Measurements from ENCODE around the gene NUSAP1. TPM values are rescaled to one million over a fixed set of nuclear protein-coding genes. Genes with fewer than 3 reads are reported as not detected.
A peak's percentile ranks its signal among the peaks of the same experiment; 100 is the strongest.
"Not testable (repeated sequence)": the region's sequence is repeated elsewhere in the genome, so short reads cannot be mapped to it uniquely, and the experiment has no call there.

NUSAP1 gene, protein sequence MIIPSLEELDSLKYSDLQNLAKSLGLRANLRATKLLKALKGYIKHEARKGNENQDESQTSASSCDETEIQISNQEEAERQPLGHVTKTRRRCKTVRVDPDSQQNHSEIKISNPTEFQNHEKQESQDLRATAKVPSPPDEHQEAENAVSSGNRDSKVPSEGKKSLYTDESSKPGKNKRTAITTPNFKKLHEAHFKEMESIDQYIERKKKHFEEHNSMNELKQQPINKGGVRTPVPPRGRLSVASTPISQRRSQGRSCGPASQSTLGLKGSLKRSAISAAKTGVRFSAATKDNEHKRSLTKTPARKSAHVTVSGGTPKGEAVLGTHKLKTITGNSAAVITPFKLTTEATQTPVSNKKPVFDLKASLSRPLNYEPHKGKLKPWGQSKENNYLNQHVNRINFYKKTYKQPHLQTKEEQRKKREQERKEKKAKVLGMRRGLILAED
- total RNA-seq, result 100 to 1,000 TPM; 179 to 184 TPM

- peaks cover 4 to 22% of the 10 kb centered on the region in 2 donors for H3K36me3 Mint-ChIP-seq (ENCODE audit: insufficient read depth in 2 of 2)
- peak within 1 kb of the TSS; percentile 84 for H3K27ac Mint-ChIP-seq
- H3K9me3 Mint-ChIP-seq, result no peaks in the 10 kb centered on the region
- peak within 1 kb of the TSS; percentile 88 to 96 for H3K4me3 Mint-ChIP-seq
- DNase-seq (peak; percentile 95 to 99), ATAC-seq (replicated peaks in 1 of 2) (peak; percentile 96)
- H3K4me1 Mint-ChIP-seq (ENCODE audit: low read depth), result peaks cover 39% of the 10 kb centered on the region
- no peaks in the 10 kb centered on the region for H3K27me3 Mint-ChIP-seq (ENCODE audit: low read depth)
Observed at GRCh38 chr15:41332194-41333025, at the start of gene NUSAP1, which contains the start of gene OIP5. TSS of gene NUSAP1 (plus strand) at chr15:41332881. CDS start at chr15:41332958, 77 bp downstream. TSS of gene OIP5 (minus strand) at chr15:41332591. CDS start at chr15:41332561, 30 bp downstream.

GRCh38 chr15:41282980-41283652, 49.6 kb upstream of the NUSAP1 start:
- peaks cover 47% of the 10 kb centered on the region for H3K4me1 Mint-ChIP-seq (ENCODE audit: low read depth)
- peaks cover 20 to 33% of the 10 kb centered on the region in 2 donors for H3K36me3 Mint-ChIP-seq (ENCODE audit: insufficient read depth in 2 of 2)
- not testable (repeated sequence) for ATAC-seq (replicated peaks in 1 of 2); DNase-seq; H3K27me3 Mint-ChIP-seq (ENCODE audit: low read depth); H3K9me3 Mint-ChIP-seq
- H3K27ac Mint-ChIP-seq, result peak overlapping the region; percentile 92
- peak overlapping the region; percentile 97 to 98 for H3K4me3 Mint-ChIP-seq

DNA sequence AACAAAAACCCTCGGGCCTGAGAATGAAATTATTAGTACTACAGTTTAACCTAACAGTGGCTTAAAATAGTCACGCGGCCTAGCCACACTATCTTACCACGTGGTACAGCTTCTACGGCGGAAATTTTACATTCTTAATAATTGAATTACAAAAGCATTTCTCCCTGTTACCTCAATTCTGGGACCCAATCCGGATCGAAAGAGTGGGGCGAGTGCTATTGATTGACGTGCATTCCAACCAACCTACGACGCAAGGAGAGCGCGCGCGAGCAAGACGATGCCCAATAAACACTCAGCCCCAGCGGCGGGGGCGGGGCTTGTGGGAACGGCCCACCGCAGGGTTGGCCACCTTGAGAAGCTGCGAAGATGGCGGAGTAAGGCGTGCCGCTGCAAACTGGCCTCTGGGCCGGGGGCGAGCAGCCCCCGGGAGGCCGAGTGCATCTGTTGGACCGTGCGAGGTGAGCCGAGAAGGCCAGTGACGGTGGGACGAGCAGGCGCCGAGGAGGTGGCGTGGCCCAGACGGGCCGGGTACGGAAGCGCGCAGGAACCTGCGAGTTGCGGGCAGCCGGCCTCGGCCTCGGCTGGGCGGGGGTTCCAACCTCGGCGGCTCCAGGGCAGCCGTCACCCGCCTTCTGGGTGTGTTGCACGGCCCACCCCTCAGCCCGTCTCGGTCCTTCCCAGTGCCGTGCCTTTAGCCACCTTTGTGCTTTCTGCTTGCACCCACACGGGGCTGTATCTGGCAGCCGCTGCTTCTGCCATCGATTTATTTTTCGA, 48.8 kb upstream of the NUSAP1 start:
- ATAC-seq (replicated peaks in 1 of 2) (peak; percentile 97 to 98), DNase-seq (peak; percentile 98)
- peaks cover 53% of the 10 kb centered on the region for H3K4me1 Mint-ChIP-seq (ENCODE audit: low read depth)
- H3K27ac Mint-ChIP-seq, result peak overlapping the region; percentile 92
- H3K9me3 Mint-ChIP-seq, result no peaks in the 10 kb centered on the region
- H3K4me3 Mint-ChIP-seq, result peak overlapping the region; percentile 97 to 98
- H3K27me3 Mint-ChIP-seq (ENCODE audit: low read depth), result no peaks in the 10 kb centered on the region
- peaks cover 20 to 40% of the 10 kb centered on the region in 2 donors for H3K36me3 Mint-ChIP-seq (ENCODE audit: insufficient read depth in 2 of 2)

DNA sequence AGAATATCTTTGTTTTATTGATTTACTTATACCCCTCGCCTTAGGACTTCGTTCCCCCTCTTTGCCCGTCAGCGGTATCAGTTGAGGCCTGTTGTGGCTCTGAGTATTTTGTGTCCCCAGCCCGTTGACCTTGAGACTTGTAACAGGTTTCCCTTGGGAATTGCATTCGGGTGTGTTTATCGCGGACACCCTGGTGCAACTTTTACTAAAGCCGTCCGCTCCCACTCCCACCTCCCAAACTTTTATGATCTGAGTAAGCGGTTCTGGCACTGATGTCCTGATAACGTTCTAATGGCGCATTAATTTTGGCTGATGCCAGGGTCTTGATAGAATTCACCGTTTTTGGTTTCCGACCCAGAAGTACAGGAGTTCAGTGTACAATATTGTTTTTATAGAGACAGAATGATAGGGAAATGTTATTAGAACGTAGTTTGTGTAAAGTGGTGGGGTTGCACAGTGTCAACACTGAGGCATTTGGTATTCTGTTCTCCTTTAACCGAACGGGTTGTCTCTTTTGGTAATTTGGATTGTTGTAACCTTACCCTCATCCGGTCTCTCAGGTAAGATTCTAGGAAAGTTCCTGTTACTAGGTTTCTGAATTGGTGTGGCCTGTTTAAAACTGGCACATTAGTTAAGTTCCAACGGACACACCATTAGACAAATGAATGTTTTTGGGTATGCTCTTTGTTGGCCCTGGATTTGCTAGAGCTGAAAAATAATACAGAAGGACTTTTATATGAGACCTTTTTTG, 48.1 kb upstream of the NUSAP1 start:
- H3K36me3 Mint-ChIP-seq (ENCODE audit: insufficient read depth in 2 of 2), result peaks cover 20 to 36% of the 10 kb centered on the region in 2 donors
- peak overlapping the region; percentile 78 for H3K27ac Mint-ChIP-seq
- no peaks in the 10 kb centered on the region for H3K27me3 Mint-ChIP-seq (ENCODE audit: low read depth)
- peaks cover 52% of the 10 kb centered on the region for H3K4me1 Mint-ChIP-seq (ENCODE audit: low read depth)
- no peaks in the 10 kb centered on the region for H3K9me3 Mint-ChIP-seq
- DNase-seq (no peak), ATAC-seq (replicated peaks in 1 of 2) (no peak)
- peak overlapping the region; percentile 97 to 98 for H3K4me3 Mint-ChIP-seq

GRCh38 chr15:41285285-41285684, 47.4 kb upstream of the NUSAP1 start:
- no peak for ATAC-seq (replicated peaks in 1 of 2)
- Mint-ChIP-seq H3K4me1 (ENCODE audit: low read depth) (peaks cover 49% of the 10 kb centered on the region), H3K27ac (peak overlapping the region; percentile 78), H3K36me3 (ENCODE audit: insufficient read depth in 2 of 2) (peaks cover 20 to 35% of the 10 kb centered on the region in 2 donors), H3K27me3 (ENCODE audit: low read depth) (no peaks in the 10 kb centered on the region), H3K4me3 (peak overlapping the region; percentile 97 to 98), H3K9me3 (no peaks in the 10 kb centered on the region)
- peak in 1 of 2 donors; percentile 3 for DNase-seq

GRCh38 chr15:41286665-41287333, 45.9 kb upstream of the NUSAP1 start:
- H3K4me3 Mint-ChIP-seq, result peak overlapping the region; percentile 36 to 76
- DNase-seq (no peak), ATAC-seq (replicated peaks in 1 of 2) (no peak)
- peak overlapping the region; percentile 93 for H3K27ac Mint-ChIP-seq
- H3K36me3 Mint-ChIP-seq (ENCODE audit: insufficient read depth in 2 of 2), result peaks cover 20 to 36% of the 10 kb centered on the region in 2 donors
- no peaks in the 10 kb centered on the region for H3K27me3 Mint-ChIP-seq (ENCODE audit: low read depth)
- H3K9me3 Mint-ChIP-seq, result no peaks in the 10 kb centered on the region
- peaks cover 56% of the 10 kb centered on the region for H3K4me1 Mint-ChIP-seq (ENCODE audit: low read depth)

DNA sequence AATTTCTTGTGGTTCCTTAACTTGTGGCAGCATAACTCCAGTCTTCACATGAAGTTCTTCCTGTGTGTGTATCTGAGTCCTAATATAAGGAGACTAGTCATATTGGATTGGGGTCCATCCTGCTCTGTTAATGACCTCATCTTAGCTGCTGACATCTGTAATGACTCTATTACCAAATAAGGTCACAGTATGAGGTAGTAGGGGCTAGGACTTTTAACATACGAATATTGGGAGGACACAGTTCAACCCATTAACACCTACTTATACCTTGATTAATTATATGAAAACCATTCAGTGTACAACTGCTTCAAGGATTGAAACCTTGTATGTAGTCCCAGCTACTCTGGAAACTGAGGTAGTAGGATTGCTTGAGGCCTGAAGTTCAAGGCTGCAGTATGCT, 44.2 kb upstream of the NUSAP1 start:
- Mint-ChIP-seq H3K4me1 (ENCODE audit: low read depth) (peaks cover 43% of the 10 kb centered on the region), H3K27ac (peak overlapping the region; percentile 42)
- no peak for DNase-seq

DNA sequence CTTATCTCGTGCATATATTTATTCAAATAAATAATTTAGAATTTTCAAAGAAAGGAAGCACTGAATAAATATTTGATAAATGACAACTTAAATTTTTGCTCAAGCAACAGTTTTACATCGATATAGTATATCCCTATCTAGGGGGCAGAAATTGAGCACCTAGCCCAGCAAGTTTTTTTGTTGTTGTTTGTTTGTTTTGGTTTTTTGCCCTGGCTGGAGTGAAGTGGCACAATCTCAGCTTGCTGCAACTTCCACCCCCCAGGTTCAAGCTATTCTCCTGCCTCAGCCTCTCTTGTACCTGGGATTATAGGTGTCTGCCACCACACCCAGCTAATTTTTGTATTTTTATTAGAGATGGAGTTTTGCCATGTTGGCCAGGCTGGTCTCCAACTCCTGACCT, 42.7 kb upstream of the NUSAP1 start:
- H3K4me3 Mint-ChIP-seq, result no peak overlapping the region
- H3K9me3 Mint-ChIP-seq, result no peaks in the 10 kb centered on the region
- DNase-seq, result no peak
- H3K36me3 Mint-ChIP-seq (ENCODE audit: insufficient read depth in 2 of 2), result peaks cover 11 to 31% of the 10 kb centered on the region in 2 donors
- H3K27ac Mint-ChIP-seq, result no peak overlapping the region
- no peak for ATAC-seq (replicated peaks in 1 of 2)
- peaks cover 46% of the 10 kb centered on the region for H3K4me1 Mint-ChIP-seq (ENCODE audit: low read depth)
- no peaks in the 10 kb centered on the region for H3K27me3 Mint-ChIP-seq (ENCODE audit: low read depth)

More for the DNA sequence above, 44.2 kb upstream of the NUSAP1 start:
- Mint-ChIP-seq H3K4me3 (peak overlapping the region in 1 of 2 donors; percentile 12), H3K9me3 (no peaks in the 10 kb centered on the region), H3K36me3 (ENCODE audit: insufficient read depth in 2 of 2) (peaks cover 20 to 38% of the 10 kb centered on the region in 2 donors), H3K27me3 (ENCODE audit: low read depth) (no peaks in the 10 kb centered on the region)
- no peak for ATAC-seq (replicated peaks in 1 of 2)

- ATAC-seq (replicated peaks in 1 of 2) (peak; percentile 39 to 66), DNase-seq (no peak)
- H3K9me3 Mint-ChIP-seq, result no peaks in the 10 kb centered on the region
- H3K27me3 Mint-ChIP-seq (ENCODE audit: low read depth), result no peaks in the 10 kb centered on the region
- H3K4me1 Mint-ChIP-seq (ENCODE audit: low read depth), result peaks cover 34% of the 10 kb centered on the region
- peaks cover 6 to 22% of the 10 kb centered on the region in 2 donors for H3K36me3 Mint-ChIP-seq (ENCODE audit: insufficient read depth in 2 of 2)
- peak overlapping the region; percentile 33 for H3K27ac Mint-ChIP-seq
- no peak overlapping the region for H3K4me3 Mint-ChIP-seq
Observed at GRCh38 chr15:41291065-41291631, 41.5 kb upstream of the NUSAP1 start.

GRCh38 chr15:41292521-41292920, 40.2 kb upstream of the NUSAP1 start:
- H3K4me3 Mint-ChIP-seq, result no peak overlapping the region
- peaks cover 20% of the 10 kb centered on the region for H3K4me1 Mint-ChIP-seq (ENCODE audit: low read depth)
- H3K27ac Mint-ChIP-seq, result peak overlapping the region; percentile 86

GRCh38 chr15:41301139-41301538, 31.5 kb upstream of the NUSAP1 start:
- H3K4me3 Mint-ChIP-seq; H3K4me1 Mint-ChIP-seq (ENCODE audit: low read depth); H3K9me3 Mint-ChIP-seq; ATAC-seq (replicated peaks in 1 of 2); H3K27me3 Mint-ChIP-seq (ENCODE audit: low read depth); DNase-seq: not testable (repeated sequence)
- Mint-ChIP-seq H3K36me3 (ENCODE audit: insufficient read depth in 2 of 2) (peaks cover 8 to 13% of the 10 kb centered on the region in 2 donors), H3K27ac (peak overlapping the region; percentile 9)

More at GRCh38 chr15:41292521-41292920, 40.2 kb upstream of the NUSAP1 start:
- DNase-seq, result no peak
- H3K36me3 Mint-ChIP-seq (ENCODE audit: insufficient read depth in 2 of 2), result peaks cover 0 to 14% of the 10 kb centered on the region in 2 donors
- no peaks in the 10 kb centered on the region for H3K9me3 Mint-ChIP-seq
- H3K27me3 Mint-ChIP-seq (ENCODE audit: low read depth), result no peaks in the 10 kb centered on the region
- no peak for ATAC-seq (replicated peaks in 1 of 2)
